GM21423 (cell line): ENCODE measurements around the gene SCYL3.

Experiments
- ATAC-seq: cut with Tn5 transposase; IDR thresholded peaks from one replicate; pipeline ENCODE4 v1.9.1; 2021; ENCODE audit warnings: mild to moderate bottlenecking, moderate library complexity; ENCODE audit not compliant: unreplicated experiment

The SCYL3 gene

DNA sequence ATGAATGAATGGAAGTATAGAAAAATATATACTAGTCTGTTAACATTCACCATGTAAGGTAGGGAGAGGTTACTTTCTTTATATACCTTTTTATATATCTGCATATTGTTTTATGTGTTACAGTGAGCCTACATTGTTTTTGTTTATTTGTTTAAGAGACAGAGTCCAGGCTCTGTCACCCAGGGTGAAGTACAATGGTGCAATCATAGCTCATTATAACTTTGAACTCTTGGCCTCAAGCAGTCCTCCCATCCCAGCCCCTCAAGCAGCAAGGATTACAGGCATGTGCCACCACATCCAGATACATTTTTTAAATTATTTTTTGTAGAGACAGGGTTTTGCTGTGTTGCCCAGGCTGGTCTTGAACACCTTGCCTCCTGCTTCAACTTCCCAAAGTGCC is 7.4 kb upstream of the SCYL3 start:
- no peak for ATAC-seq

DNA sequence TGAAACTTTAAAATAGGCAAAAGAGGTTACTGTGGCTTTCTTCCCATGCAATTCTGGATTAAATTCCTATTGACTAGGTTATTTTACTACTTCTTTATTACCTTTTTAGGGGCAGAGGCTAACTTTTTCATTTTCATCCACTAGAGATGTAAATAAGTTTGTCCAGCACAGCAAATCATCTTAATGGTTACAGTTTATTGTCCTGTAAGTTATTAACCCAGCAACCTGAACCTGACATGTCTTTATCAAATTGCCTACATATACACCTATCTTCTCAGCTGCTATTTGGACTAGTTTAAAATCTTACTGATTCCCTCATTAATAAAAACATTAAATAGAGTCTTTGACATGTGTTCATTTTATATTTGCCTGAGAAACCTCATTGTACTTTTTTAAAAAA is 6.9 kb upstream of the SCYL3 start:
- no peak for ATAC-seq

DNA sequence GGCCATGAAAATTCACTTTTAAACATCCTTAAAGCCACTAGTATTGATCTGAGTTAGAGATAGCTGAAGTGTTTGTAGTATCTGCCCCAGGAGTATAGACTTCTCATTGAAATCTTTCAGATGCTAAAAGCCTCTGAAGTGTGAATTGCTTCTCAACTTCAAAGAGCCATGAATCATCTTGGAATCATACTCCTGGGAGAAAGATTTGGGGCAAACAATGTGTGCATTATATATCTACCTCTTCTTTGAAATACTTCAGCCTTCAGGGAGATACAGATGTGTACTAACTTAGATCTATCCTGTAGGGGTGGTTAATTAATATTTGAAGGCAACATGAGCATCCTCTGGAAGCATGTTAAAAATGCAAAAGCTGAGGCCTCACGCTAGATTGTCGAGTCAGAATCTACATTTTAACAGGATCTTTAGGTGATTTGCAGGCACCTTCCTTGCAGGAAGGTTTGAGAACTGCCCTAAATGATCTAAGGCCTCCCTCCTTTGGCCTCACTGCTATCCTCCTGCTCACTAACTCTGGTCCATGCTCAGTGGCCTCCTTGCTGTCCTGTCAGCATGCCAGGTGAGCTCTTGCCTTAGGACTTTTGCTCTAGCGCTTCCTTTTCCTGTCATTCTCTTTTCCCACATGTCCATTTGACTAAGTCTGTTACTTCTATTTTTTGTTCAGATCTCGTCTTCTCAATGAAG is 6.0 kb upstream of the SCYL3 start:
- no peak for ATAC-seq

DNA sequence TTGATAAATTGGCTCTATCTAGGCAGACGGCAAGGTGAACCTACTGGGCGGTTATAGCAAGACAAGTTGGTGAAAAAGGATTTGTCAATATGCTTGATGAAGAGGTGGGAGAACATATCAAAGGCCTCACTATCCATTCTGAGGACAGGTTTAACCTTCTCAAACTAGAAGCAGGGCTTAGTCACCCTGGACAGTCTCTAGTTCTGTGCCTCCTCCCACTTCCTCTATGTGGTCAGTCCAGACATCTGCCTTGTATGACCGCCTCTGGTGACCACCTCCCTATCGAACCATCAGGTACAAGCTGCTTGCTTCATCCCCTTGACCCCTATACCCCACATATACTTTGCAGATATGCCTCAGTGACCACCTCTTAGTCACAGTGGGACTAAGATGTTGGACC is 2.3 kb upstream of the SCYL3 start:
- no peak for ATAC-seq

DNA sequence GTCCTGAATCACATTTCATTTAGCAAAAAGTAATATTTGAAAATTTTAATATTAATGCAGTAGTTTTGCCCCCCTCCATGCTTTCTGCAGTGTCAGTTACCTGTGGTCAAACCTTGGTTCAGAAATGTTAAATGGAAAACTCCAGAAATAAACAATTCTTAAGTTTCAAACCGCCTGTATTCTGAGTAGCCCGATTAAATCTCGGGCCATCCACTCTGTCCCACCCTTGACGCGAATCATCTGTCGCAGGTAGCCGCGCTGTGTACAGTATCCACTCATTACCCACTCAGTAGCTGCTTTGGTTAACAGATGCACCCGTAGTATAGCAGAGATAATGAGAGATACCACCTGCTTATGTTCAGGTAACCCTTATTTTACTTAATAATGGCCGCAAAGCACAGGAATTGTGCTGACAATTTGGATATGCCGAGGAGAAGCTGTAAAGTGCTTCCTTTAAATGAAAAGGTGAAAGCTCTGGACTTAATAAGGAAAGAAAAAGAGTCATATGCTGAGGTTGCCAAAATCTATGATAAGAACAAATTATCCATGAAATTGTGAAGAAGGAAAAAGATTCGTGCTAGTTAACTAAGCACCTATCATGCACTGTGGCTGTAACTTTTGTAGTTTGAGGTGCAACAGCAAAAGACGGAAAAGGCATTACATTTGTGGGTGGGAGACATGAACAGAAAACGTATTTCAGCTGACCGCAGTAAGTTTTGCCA is 889 bp upstream of the SCYL3 start:
- no peak for ATAC-seq

DNA sequence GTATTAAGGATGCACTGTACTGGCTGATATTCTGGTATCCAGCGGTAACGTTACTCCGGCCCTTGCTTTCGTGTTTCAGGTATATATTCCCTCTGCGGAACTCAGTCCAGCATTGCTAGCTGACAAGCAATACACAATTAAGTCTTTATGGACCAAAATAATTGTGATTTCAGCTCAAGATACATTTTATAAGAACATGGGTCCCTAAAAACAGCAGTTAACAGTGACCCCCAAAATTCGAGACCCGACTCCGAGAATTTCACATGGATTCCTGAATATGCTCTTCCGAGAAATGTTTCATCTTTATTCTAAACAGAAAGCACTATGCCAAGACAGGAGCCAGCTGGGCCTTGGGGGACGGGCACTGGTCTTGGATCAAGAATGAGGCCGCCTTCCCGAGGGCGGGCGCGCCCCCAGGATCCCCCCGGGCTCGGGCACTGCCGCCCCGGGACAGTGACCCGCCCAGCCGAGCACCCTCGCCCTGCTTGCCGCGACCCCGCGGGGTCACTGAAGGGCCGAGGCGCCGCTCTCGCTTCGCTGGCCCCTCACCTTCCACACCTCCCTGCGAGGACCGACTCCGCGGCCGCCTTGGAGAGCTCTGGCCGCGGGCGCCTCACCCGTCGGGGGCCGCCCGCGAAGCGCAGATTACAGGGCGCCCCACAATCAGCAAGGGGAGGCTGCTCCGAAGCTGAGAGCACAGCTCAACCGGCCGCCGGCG is 610 bp downstream of the SCYL3 start:
- ATAC-seq: peak; percentile 7

DNA sequence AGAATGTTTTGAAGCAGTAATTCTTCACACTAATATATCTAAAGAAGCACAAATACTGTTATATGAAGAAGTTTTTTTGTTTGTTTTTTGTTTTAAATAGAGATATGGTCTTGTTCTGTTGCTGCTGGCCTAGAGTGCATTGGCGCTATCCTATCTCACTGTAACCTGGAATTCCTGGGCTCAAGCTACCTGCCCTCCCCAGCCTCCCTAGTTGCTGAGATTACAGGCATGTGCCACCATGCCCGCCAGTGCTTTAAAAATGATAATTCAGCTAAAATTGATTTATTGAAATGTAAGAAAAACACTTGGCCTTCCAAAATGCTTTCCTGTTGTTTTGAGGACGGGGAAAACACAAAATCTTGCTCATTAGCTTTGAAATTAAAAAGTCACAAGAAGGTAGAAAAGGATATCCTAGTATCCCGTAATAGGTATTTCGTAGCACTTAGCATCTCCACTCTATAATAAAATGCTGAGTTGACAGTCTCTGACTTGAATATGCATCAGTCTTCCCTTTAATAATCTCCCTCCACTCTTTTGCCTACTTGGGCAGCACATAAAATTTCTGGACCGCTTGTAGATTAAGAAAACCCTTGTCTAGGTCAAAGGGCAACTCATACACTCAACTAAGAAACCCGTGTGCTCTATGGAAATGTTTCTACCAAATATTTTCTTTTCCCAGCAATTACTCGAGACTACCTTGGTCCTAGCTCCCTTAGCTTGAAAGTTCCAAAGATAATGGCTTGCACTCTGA is 1.3 kb downstream of the SCYL3 start:
- no peak for ATAC-seq

DNA sequence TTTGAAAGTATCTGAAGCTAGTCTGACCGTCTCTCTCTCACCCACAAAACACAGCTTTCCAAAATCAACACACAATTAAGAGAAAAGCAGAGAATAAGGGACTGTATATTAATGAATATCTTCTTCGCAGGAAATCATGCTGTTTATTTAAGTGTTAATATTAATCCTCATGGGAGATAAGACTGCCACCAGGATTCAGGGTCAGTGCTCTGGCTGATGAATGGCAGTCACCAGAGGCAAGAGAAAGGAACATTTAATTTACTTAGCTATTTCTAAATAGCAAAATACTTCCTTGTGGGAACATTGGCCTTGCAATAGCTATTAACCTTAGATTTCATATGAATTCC is 2.2 kb downstream of the SCYL3 start:
- ATAC-seq: no peak

DNA sequence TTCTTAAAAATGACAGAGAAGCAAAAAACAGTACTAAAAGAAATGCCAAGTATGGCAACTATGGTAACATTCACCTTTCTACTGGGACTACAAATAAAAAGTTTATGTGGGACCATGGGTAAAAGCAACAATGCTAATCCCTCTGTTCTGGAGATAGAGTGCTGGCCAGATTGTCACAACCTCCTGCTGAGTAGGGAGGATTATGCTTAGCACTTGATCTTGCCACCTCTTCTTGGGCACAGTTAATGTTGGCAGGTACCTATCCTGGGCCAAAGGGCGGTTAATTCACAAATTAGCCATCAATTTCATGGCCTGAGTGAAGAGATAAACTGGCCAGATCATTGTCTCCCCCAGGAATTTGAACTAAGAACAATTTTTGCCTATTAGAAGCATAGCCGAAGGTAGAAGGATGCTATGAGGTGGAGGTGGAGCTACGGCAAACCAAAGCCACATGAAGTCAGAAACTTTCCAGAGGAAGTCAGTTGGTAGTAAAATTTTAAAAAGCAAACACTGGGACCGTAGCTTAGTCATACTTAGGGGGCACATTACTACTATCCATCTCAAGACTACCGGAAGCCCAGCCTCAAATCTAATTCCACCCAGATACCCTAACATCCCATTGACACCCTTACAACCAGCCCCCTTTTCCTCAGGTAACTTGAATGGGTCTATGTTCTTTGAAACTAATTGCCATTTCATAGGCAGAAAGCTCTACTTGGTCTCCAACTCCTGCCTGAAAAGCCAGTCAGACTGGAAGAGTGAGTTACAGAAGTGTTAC is 2.7 kb downstream of the SCYL3 start:
- ATAC-seq: peak; percentile 28

DNA sequence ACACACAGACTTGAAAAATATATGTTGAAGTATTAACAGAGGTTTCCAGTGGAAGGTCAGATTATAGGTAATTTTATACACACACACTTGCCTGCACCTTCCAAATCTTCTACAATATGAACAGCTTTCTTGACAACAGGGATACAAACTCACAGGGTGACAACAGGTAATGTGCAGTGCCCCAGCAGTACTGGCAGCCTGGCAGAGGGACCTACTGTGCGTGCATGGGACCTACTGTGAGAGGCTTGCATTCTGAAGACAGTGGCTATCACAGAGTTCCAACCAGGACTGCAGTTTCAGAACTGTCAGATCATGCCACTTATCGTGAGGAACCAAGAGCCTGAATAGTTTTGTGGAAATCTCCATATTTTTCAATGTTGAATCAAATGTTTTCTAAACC is 3.8 kb downstream of the SCYL3 start:
- no peak for ATAC-seq

DNA sequence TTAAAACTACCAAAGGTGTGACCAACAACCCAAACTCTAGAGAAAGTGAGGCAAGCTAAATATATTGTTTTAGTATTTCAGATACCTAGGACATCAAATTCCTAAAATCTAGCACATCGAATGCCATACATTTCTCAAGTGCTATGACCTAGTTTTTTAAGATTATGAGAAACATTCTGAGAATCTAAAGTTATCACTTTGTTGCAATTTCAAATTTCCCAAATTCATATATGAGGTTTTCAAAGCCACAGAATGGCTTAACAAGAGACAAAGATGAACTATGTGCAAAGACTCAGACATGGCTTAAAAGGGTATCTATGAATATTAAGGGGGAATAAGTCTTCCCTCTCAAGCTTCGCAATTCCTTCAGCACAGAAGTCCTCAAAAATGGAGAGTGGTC is 6.8 kb downstream of the SCYL3 start:
- no peak for ATAC-seq

DNA sequence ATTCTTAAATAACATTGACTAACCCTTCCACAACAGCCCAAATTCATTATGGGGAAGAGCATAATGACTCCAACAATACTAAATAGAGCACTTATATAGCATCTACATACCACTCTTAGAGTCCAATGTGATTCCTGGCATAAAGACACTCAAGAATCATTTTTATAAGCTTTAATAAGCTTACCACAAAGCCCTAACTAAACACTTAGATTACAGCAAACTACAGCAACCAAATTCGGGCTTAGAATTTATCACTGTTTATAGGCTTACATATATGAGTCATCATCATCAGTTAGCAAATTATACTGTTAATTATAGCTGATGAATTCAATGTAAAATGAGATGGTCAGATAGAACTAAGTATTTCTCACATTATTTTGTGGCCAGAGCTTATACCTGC is 7.3 kb downstream of the SCYL3 start:
- ATAC-seq: no peak

DNA sequence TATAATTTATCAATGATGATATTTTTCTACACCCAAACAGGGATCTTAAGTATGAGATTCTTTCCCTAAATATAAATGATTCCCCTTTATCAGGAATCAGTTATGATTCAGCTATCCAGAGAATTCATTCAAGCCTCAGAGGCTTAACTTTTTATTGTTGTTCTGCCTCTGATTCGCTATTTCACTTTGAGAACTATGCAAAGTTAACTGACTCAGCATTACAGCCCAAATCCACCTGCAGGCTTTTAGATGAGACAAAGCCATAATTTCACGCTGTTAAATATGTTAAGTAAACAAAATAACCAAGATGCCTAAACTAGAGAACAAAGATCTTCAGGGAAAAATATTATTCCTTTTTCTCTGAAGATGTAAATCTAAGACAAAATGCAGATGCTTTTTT is 8.5 kb downstream of the SCYL3 start:
- ATAC-seq: no peak

DNA sequence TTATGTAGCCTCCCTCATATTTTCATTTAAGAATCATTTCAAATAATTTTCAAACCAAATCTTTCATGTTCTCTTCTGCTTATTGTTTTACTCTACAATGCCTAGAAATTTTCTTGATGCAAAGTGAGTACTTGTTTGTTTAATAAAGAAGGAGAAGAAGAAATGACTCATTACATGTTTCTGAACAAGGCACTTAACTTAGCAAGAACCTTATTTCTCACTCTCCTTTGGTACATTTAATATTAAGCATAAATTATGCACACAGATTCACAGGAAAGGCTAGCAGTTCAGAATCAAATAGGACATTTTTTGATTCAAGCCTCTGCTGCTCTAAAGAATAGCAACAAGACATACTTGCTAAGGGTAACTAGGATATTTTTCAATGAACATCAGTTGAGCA is 9.1 kb downstream of the SCYL3 start:
- ATAC-seq: no peak

DNA sequence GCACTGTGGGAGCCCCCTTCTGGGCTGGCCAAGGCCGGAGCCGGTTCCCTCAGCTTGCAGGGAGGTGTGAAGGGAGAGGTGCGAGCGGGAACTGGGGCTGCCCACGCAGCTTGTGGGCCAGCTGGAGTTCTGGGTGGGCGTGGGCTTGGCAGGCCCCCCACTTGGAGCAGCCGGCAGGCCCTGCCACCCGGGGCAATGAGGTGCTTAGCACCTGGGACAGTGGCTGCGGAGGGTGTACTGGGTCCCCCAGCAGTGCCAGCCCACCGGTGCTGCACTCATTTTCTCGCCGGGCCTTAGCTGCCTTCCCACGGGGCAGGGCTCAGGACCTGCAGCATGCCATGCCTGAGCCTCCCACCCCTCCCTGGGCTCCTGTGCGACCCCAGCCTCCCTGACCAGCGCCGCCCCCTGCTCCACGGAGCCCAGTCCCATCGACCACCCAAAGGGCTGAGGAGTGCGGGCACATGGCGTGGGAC is 11.6 kb downstream of the SCYL3 start:
- no peak for ATAC-seq

DNA sequence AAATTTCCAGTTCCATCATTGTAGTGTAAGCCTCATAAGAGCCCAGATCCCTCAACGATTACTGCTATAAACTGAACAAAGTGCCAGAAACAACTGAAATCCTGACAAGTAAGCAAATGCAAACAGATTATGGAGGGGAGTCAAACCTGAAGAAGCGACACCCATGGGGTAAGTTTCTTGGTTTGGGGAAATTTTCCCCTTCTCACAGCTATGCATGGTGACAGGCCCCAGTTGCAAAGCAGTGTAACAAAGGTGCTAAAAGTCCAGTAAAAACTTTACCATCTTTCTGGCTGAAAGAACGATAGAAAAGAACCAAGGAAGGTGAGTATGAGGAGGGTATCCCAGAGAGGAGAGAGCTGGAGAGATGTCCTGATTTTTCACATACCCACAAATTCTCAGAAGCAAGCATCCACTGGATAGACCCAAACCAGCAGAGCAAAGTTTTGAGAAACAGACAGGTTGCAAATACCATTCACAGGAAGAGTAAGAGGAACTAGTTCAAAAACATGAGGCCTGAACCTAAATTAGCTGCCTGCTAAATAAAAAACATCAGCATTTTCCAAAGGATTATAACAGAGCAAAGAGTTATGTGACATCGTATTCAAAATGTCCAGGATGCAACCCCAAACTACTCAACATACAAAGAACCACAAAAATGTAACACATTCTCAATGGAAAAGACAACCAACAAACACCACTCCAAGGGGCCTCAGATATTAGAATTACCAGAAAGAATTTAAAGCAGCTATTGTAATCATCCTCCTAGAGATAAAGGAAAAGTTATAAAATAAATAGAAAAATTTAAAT is 14.5 kb downstream of the SCYL3 start:
- no peak for ATAC-seq

DNA sequence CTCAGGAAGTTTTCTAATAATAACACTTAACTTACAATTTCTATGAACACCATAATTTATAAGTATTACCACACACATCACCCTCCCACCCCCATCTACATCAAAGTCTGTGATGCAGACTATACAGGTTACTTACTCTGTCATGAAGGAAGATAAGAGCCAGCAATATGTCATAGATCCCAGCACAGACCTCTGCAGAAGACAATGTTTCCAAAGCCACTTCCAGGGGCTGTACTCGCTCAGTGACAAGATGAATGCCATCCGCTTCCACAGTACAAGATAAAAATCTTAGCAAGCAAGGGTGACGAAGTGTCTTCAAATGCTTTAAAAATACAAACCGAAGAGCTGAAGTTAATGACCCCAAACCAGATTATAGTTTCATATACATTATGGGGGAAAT is 15.2 kb downstream of the SCYL3 start:
- ATAC-seq: no peak

DNA sequence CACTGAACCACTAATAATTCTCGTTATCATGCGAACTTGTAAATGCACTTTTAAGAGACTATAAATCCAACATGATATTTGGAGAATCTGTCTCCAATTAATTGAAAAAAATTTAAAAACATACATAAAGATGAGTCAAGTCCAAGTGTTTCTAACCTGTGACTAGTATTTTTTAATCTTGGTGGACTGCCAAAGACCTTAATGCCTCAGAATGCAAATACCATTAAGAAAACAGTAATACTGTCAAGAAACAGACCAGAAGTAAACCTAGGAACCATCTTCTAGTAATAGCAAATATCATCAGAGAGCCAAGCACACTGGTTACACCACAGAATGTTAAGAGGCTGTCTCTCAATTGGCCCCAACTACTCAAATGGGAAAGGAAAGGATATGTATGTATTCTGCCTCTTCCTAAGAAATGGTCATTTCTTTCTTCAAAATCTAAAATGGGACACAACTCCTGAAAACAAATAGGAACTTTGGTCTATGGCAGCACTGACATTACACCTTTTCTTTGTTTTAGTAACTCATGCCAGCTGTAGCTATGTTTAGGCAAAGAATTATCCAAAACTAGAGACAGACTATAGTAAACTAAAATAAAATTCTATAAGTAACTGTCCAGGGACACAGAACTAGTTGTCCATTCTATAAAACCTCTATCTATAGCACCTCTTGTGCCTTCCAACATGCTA is 15.8 kb downstream of the SCYL3 start:
- no peak for ATAC-seq

DNA sequence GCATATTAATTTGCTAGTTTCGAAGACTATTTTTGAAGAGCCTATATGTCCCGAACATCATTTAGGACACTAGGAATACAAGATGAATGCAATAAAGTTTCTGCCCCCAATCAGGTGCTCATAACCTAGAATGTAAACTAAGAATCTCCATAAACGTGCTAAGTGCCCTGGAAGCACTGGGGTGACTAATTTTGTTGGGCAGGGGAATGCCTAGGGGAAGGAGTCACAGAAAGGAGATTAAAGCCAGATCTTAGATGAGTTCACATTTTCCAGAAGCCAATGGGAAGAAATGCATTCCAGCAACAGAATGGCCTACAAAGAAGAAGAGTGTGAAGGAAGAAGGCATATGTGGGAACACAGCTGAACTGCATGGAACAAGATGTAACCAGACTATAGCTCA is 19.5 kb downstream of the SCYL3 start:
- ATAC-seq: no peak
